Measurements from ENCODE around the gene MYOM1. TPM values are rescaled to one million over a fixed set of nuclear protein-coding genes. Genes with fewer than 3 reads are reported as not detected.
A peak's percentile ranks its signal among the peaks of the same experiment; 100 is the strongest.

The MYOM1 gene
- total RNA-seq, 1 donor from 2014 or later = 0.26 TPM

DNA sequence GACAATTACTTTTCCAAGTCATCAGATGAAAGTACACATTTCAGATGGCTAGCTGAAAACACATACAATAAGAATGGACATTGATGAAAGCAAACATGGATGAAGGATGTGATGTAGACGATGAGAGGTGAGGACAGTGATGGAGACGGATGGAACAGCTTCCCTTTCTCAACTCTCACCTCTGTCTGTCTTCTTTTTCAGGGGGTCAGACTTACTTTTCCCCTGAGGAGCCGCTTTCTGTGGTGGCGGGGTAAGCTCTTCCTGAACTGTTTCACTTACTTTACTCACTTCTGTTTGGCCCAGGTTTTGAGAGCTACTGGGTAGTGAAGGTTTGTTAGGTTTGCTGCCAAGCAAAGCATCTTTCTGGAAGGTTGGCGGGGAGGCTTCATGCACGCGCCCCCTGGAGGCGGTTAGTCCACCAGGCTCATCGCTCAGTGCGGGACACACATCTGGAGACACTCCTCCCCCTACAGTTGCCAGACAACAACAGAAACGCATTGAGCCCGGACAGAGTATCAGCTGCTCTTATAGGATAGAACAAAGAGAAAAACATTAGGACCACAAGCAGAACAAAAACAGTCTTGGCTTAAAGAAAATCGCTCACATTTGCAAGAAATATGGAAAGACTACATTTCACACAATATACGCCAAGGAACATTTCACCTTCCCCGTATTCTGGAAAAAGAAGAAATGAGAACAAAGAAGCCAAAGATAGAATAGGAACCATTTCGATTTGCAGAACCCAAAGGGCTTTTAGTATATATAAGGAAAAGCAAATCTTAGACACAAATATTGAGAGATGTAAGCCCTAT lies 90.5 kb downstream of the MYOM1 start:
- no peak overlapping the region for H3K4me3 ChIP-seq (ENCODE audit: low read depth, low read length)
- peak; percentile 93 for TF ChIP-seq CTCF (IDR thresholded peaks at IDR 0.05; ENCODE audit: insufficient read depth, low read length, severe bottlenecking)
- DNase-seq (ENCODE audit: low read depth) (peak; percentile 61), FAIRE-seq (no peak)
- H3K27me3 ChIP-seq (ENCODE audit: control insufficient read depth, insufficient read depth, low read length) = no peaks in the 10 kb centered on the region
- H3K36me3 ChIP-seq (ENCODE audit: control insufficient read depth, insufficient read depth, low read length) = no peaks in the 10 kb centered on the region

- Histone ChIP-seq H3K4me3 (ENCODE audit: low read depth, low read length) (no peak overlapping the region), H3K27me3 (ENCODE audit: control insufficient read depth, insufficient read depth, low read length) (no peaks in the 10 kb centered on the region), H3K36me3 (ENCODE audit: control insufficient read depth, insufficient read depth, low read length) (no peaks in the 10 kb centered on the region)
- FAIRE-seq (no peak), DNase-seq (ENCODE audit: low read depth) (peak; percentile 76)
- no peak for TF ChIP-seq CTCF (IDR thresholded peaks at IDR 0.05; ENCODE audit: insufficient read depth, low read length, severe bottlenecking)
Observed at GRCh38 chr18:3126457-3127097, 93.2 kb downstream of the MYOM1 start.

DNA sequence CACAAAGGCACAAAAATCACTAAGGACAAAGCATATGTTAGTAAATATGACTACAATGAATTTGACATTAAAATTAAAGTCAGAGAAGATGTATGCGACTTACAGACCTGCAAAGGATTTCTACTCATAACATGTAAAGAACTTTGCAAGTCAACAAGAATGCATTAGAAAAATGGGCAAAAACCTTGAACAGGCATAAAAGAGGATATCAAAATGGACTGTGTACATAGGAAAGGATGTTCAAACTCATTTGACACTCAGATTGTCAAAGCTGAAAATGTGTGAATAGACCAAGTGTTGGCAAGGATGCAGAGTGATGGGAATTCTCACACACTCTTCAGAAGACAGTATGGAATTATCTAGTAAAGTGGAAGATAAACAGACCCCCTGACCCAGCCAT lies 94.9 kb downstream of the MYOM1 start:
- Histone ChIP-seq H3K36me3 (ENCODE audit: control insufficient read depth, insufficient read depth, low read length) (no peaks in the 10 kb centered on the region), H3K27me3 (ENCODE audit: control insufficient read depth, insufficient read depth, low read length) (no peaks in the 10 kb centered on the region), H3K4me3 (ENCODE audit: low read depth, low read length) (no peak overlapping the region)
- FAIRE-seq (no peak), DNase-seq (ENCODE audit: low read depth) (no peak)
- TF ChIP-seq CTCF (IDR thresholded peaks at IDR 0.05; ENCODE audit: insufficient read depth, low read length, severe bottlenecking) = no peak

DNA sequence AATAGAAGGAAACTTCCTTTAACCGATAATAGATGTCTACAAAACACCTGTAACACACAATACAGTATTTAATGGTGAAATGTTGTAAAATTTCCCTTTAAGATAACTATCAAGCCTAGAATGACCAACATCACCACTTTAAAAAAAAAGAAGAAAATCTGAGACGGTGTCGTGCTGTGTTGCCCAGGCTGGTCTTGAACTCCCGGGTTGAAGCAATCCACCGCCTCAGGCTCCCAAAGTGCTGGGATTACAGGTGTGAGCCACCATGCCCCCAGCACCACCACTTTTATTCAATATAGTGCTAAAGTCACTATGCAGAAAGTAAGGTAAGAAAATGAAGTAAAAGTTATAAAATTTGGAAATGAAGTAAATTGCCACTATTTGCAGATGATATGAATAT lies 96.9 kb downstream of the MYOM1 start:
- H3K36me3 ChIP-seq (ENCODE audit: control insufficient read depth, insufficient read depth, low read length) = no peaks in the 10 kb centered on the region
- no peak for TF ChIP-seq CTCF (IDR thresholded peaks at IDR 0.05; ENCODE audit: insufficient read depth, low read length, severe bottlenecking)
- H3K27me3 ChIP-seq (ENCODE audit: control insufficient read depth, insufficient read depth, low read length) = no peaks in the 10 kb centered on the region
- DNase-seq (ENCODE audit: low read depth) (no peak), FAIRE-seq (no peak)
- H3K4me3 ChIP-seq (ENCODE audit: low read depth, low read length) = no peak overlapping the region

GRCh38 chr18:3121259-3121658 lies 98.5 kb downstream of the MYOM1 start:
- DNase-seq (ENCODE audit: low read depth) (no peak), FAIRE-seq (no peak)
- no peaks in the 10 kb centered on the region for H3K36me3 ChIP-seq (ENCODE audit: control insufficient read depth, insufficient read depth, low read length)
- no peak for TF ChIP-seq CTCF (IDR thresholded peaks at IDR 0.05; ENCODE audit: insufficient read depth, low read length, severe bottlenecking)
- no peaks in the 10 kb centered on the region for H3K27me3 ChIP-seq (ENCODE audit: control insufficient read depth, insufficient read depth, low read length)
- H3K4me3 ChIP-seq (ENCODE audit: low read depth, low read length) = no peak overlapping the region

All from bronchial epithelial cell (primary cell).